Measurements from ENCODE around the gene MYOCOS. TPM values are rescaled to one million over a fixed set of nuclear protein-coding genes. Genes with fewer than 3 reads are reported as not detected.

Gene MYOCOS
- total RNA-seq, 3 donors from 2014 or later, result not detected

GRCh38 chr1:171583591-171584201 lies 38.3 kb upstream of the MYOCOS start:
- no peaks in the 10 kb centered on the region for H3K4me1 ChIP-seq
- TF ChIP-seq POLR2A (IDR thresholded peaks at IDR 0.05), result no peak
- TF ChIP-seq CTCF (IDR thresholded peaks at IDR 0.05), result no peak
- no peak for TF ChIP-seq POLR2AphosphoS5 (IDR thresholded peaks at IDR 0.05)
- no peak overlapping the region for H3K27ac ChIP-seq
- no peak overlapping the region for H3K4me3 ChIP-seq
- intact Hi-C loops (cut with DNase I; ENCODE audit: low total_unique reads), result no loop called here
- peaks cover 15% of the 10 kb centered on the region for H3K36me3 ChIP-seq
- H3K27me3 ChIP-seq, result no peaks in the 10 kb centered on the region
- no peaks in the 10 kb centered on the region for H3K9me3 ChIP-seq
- DNase-seq (ENCODE audit: low spot score in 2 of 2), result no peak

- Histone ChIP-seq H3K4me3 (no peak overlapping the region), H3K36me3 (peaks cover 15% of the 10 kb centered on the region), H3K4me1 (no peaks in the 10 kb centered on the region), H3K27me3 (no peaks in the 10 kb centered on the region), H3K27ac (no peak overlapping the region), H3K9me3 (no peaks in the 10 kb centered on the region)
- TF ChIP-seq POLR2A (IDR thresholded peaks at IDR 0.05) (no peak), POLR2AphosphoS5 (IDR thresholded peaks at IDR 0.05) (no peak), CTCF (IDR thresholded peaks at IDR 0.05) (no peak)
- intact Hi-C loops (cut with DNase I; ENCODE audit: low total_unique reads), result no loop called here
- no peak for DNase-seq (ENCODE audit: low spot score in 2 of 2)
Measured at GRCh38 chr1:171585715-171586114, 36.3 kb upstream of the MYOCOS start.

- Histone ChIP-seq H3K36me3 (peaks cover 15% of the 10 kb centered on the region), H3K27ac (no peak overlapping the region), H3K4me1 (no peaks in the 10 kb centered on the region), H3K4me3 (no peak overlapping the region), H3K9me3 (no peaks in the 10 kb centered on the region), H3K27me3 (no peaks in the 10 kb centered on the region)
- TF ChIP-seq POLR2A (IDR thresholded peaks at IDR 0.05) (no peak), POLR2AphosphoS5 (IDR thresholded peaks at IDR 0.05) (no peak)
- intact Hi-C loops (cut with DNase I; ENCODE audit: low total_unique reads), result no loop called here
- no peak for DNase-seq (ENCODE audit: low spot score in 2 of 2)
Measured at GRCh38 chr1:171588230-171588629, 33.8 kb upstream of the MYOCOS start.

GRCh38 chr1:171590022-171590421 lies 32.0 kb upstream of the MYOCOS start:
- H3K36me3 ChIP-seq, result peaks cover 8% of the 10 kb centered on the region
- no peaks in the 10 kb centered on the region for H3K27me3 ChIP-seq
- H3K4me3 ChIP-seq, result no peak overlapping the region
- H3K9me3 ChIP-seq, result no peaks in the 10 kb centered on the region
- H3K4me1 ChIP-seq, result no peaks in the 10 kb centered on the region
- H3K27ac ChIP-seq, result no peak overlapping the region
- intact Hi-C loops (cut with DNase I; ENCODE audit: low total_unique reads), result no loop called here
- no peak for DNase-seq (ENCODE audit: low spot score in 2 of 2)
- TF ChIP-seq POLR2AphosphoS5 (IDR thresholded peaks at IDR 0.05), result no peak
- TF ChIP-seq POLR2A (IDR thresholded peaks at IDR 0.05), result no peak
- no peak for TF ChIP-seq CTCF (IDR thresholded peaks at IDR 0.05)

GRCh38 chr1:171595324-171595723 lies 26.7 kb upstream of the MYOCOS start:
- no peak for DNase-seq (ENCODE audit: low spot score in 2 of 2)
- H3K27me3 ChIP-seq, result no peaks in the 10 kb centered on the region
- no peaks in the 10 kb centered on the region for H3K9me3 ChIP-seq
- no peak overlapping the region for H3K4me3 ChIP-seq
- intact Hi-C loops (cut with DNase I; ENCODE audit: low total_unique reads), result no loop called here
- no peaks in the 10 kb centered on the region for H3K36me3 ChIP-seq
- H3K27ac ChIP-seq, result no peak overlapping the region
- H3K4me1 ChIP-seq, result no peaks in the 10 kb centered on the region
- no peak for TF ChIP-seq POLR2AphosphoS5 (IDR thresholded peaks at IDR 0.05)
- TF ChIP-seq CTCF (IDR thresholded peaks at IDR 0.05), result no peak
- TF ChIP-seq POLR2A (IDR thresholded peaks at IDR 0.05), result no peak
